Type B pancreatic cell (in vitro differentiated cells): Measurements from ENCODE around the gene MPI. TPM values are rescaled to one million over a fixed set of nuclear protein-coding genes. Genes with fewer than 3 reads are reported as not detected.

ENCODE experiments used
- DNase-seq: peaks from one replicate; pipeline ENCODE4 v3.0.0; 2021; ENCODE audit warnings: mixed read lengths; ENCODE audit not compliant: unreplicated experiment; ENCODE audit errors: extremely low spot score
- H3K27ac Mint-ChIP-seq: 2 replicates; pipeline ENCODE4 v1.8.0; 2021; ENCODE audit warnings: mild to moderate bottlenecking, mixed read lengths
- H3K27me3 Mint-ChIP-seq: 2 replicates; pipeline ENCODE4 v1.8.0; 2021; ENCODE audit warnings: mixed read lengths
- H3K36me3 Mint-ChIP-seq: 2 replicates; pipeline ENCODE4 v1.8.0; 2021; ENCODE audit warnings: mixed read lengths
- H3K4me1 Mint-ChIP-seq: one replicate; pipeline ENCODE4 v1.8.0; 2021; ENCODE audit warnings: mixed read lengths; ENCODE audit not compliant: unreplicated experiment
- H3K4me3 Mint-ChIP-seq: 2 replicates; pipeline ENCODE4 v1.8.0; 2021; ENCODE audit warnings: mild to moderate bottlenecking, mixed read lengths
- H3K9me3 Mint-ChIP-seq: 2 replicates; pipeline ENCODE4 v1.8.0; 2021; ENCODE audit warnings: mixed read lengths
- total RNA-seq: library from RNA; stranded (reverse); gene quantifications from 2 replicates; pipeline ENCODE4 v1.2.1, GENCODE V29; 2021; ENCODE audit warnings: low replicate concordance
- TF ChIP-seq, protein P1 (sequence below): fragments of 200-600 bp; sonication (generic); conservative IDR thresholded peaks from 2 replicates; pipeline ENCODE4 v1.5.0; 2021; ENCODE audit warnings: antibody characterized with exemption, mild to moderate bottlenecking

The MPI gene
- total RNA-seq, 1 donor from 2014 or later: 50.3 TPM

DNA sequence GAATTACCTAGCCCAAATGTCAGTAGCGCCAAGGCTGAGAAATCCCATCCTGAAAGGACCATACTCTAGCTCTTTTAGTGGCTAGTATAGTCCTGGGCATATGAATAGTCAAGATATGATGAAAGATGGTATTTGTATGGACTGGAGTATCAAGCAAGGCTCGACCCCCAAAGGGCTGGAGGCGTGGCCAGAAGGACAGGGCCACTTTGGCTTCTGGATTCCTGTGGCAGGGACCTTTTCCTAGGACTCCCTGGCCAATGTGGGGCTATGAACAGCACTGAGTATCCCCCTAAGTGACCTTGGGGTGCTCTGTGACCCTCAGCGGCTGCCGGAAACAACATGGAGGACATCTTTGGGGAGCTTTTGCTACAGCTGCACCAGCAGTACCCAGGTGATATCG is 6.0 kb downstream of the MPI start:
- DNase-seq: no peak
- H3K4me1 Mint-ChIP-seq: peaks cover 1% of the 10 kb centered on the region
- peaks cover 10% of the 10 kb centered on the region for H3K36me3 Mint-ChIP-seq
- TF ChIP-seq, protein P1, sequence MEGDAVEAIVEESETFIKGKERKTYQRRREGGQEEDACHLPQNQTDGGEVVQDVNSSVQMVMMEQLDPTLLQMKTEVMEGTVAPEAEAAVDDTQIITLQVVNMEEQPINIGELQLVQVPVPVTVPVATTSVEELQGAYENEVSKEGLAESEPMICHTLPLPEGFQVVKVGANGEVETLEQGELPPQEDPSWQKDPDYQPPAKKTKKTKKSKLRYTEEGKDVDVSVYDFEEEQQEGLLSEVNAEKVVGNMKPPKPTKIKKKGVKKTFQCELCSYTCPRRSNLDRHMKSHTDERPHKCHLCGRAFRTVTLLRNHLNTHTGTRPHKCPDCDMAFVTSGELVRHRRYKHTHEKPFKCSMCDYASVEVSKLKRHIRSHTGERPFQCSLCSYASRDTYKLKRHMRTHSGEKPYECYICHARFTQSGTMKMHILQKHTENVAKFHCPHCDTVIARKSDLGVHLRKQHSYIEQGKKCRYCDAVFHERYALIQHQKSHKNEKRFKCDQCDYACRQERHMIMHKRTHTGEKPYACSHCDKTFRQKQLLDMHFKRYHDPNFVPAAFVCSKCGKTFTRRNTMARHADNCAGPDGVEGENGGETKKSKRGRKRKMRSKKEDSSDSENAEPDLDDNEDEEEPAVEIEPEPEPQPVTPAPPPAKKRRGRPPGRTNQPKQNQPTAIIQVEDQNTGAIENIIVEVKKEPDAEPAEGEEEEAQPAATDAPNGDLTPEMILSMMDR: no peak
- no peaks in the 10 kb centered on the region for H3K27me3 Mint-ChIP-seq
- H3K27ac Mint-ChIP-seq: no peak overlapping the region
- H3K4me3 Mint-ChIP-seq: no peak overlapping the region
- H3K9me3 Mint-ChIP-seq: no peaks in the 10 kb centered on the region

DNA sequence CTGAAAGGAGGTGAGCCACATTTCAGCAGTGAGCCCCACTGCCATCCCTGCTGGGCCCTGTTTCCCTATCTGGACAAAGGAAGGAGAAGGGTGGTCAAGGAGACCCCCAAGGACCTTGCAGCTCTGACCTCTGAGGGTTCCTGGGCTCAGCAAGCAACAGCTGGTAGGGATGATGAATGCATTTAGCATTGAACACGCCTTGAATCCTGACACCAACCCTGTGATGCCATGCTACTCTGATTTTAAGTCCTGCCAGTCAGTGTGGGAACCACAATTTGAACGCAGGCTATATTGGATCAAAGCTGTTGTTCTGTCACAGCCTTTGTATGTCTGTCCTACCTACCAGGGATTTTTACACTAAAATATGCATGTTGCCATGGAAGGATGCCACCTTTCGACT is 6.5 kb downstream of the MPI start:
- Mint-ChIP-seq H3K27me3 (no peaks in the 10 kb centered on the region), H3K4me3 (no peak overlapping the region), H3K36me3 (peaks cover 10% of the 10 kb centered on the region)

DNA sequence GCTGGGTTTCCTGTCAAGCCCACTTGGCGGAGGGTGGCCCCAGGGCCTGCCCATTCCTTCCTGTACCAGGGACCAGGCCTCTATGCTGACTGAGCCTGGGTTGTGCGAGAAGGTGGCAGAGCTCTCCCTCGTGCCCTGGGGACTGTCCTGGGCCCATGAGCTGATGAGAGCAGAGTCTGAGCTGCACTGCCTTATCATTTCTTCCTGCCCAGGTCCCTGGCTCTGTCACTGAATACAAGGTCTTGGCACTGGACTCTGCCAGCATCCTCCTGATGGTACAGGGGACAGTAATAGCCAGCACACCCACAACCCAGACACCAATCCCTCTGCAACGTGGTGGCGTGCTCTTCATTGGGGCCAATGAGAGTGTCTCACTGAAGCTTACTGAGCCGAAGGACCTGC is 7.5 kb downstream of the MPI start:
- TF ChIP-seq, protein P1: no peak
- Mint-ChIP-seq H3K36me3 (peaks cover 10% of the 10 kb centered on the region), H3K27ac (no peak overlapping the region), H3K4me3 (no peak overlapping the region), H3K9me3 (no peaks in the 10 kb centered on the region), H3K27me3 (no peaks in the 10 kb centered on the region), H3K4me1 (peaks cover 5% of the 10 kb centered on the region)
- no peak for DNase-seq

More for the DNA sequence above, 6.5 kb downstream of the MPI start:
- TF ChIP-seq, protein P1: no peak
- Mint-ChIP-seq H3K4me1 (no peaks in the 10 kb centered on the region), H3K9me3 (no peaks in the 10 kb centered on the region), H3K27ac (peak overlapping the region; percentile 18)
- no peak for DNase-seq

DNA sequence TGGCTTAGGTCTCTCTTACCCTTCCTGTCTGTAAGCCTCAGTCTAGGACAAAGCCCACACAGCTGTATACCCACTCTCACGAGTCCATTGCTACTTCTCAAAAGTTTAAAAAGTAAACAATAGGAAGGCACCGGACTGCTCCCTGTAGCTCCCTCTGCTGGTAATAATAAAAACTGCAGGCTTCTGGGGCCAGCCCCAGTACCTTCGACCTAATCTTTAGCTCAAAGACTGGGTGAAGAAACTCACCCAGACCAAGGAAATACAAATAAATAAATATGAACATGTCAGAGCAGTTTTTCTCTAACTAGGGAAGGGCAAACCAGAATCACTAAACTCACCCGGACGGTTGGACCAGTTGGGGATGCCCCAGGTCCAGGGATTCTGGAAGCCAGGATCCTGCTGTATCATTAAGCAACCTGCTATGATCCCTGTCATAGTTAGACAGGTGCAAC is 11.8 kb downstream of the MPI start:
- H3K36me3 Mint-ChIP-seq: peaks cover 20% of the 10 kb centered on the region
- peak overlapping the region; percentile 30 for H3K4me3 Mint-ChIP-seq
- H3K27me3 Mint-ChIP-seq: no peaks in the 10 kb centered on the region
- TF ChIP-seq, protein P1: peak; percentile 98
- H3K4me1 Mint-ChIP-seq: peaks cover 20% of the 10 kb centered on the region
- peak overlapping the region; percentile 84 for H3K27ac Mint-ChIP-seq
- DNase-seq: no peak
- H3K9me3 Mint-ChIP-seq: no peaks in the 10 kb centered on the region

DNA sequence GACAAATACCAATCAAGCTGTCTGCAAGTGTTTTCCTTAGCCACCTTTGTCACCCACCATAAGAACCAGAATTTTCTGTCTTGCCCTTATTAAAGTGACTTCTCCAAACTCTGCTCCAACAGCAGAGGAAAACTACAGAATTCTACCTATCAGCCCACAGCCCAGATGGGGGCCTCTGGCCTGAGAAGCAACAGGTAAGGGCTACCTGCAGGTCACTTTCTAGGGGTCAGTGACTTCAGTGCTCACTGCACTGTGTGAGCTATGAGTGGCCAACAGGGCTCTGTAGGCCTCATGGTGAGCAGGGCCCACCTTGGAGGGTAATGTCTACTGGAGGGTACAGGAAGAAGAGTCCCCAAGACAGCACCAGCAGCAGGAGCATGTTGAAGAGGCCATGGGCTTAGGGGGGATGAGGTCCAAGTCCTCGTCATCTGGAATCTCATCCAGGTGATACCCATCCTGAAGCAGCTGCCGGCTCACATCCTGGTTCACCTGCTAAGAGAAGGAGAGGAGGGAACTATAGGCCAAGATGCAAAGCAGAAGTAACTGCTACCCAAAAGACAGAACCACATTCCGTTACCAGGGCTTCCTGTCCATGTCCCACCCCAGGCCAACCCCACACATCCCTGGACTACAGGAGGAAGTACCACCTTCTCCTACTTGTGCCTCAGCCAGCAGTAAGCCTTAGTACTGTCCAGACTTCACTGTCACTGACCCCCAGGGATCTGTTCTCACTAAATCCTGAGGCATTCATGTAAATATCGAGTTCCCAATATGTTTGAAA is 12.6 kb downstream of the MPI start:
- Mint-ChIP-seq H3K9me3 (no peaks in the 10 kb centered on the region), H3K4me1 (peaks cover 20% of the 10 kb centered on the region), H3K27ac (peak overlapping the region; percentile 84), H3K36me3 (peaks cover 20% of the 10 kb centered on the region), H3K27me3 (no peaks in the 10 kb centered on the region), H3K4me3 (peak overlapping the region; percentile 30)
- DNase-seq: no peak
- TF ChIP-seq, protein P1: no peak
